K562 (cell line): Measurements from ENCODE around the gene CCL24. TPM values are rescaled to one million over a fixed set of nuclear protein-coding genes. Genes with fewer than 3 reads are reported as not detected.

Experiments
- ARID1B ChIP-seq: fragments of 450-650 bp; IDR thresholded peaks from 2 replicates; pipeline ENCODE4 v1.6.1; 2016; ENCODE audit warnings: antibody characterized with exemption, mild to moderate bottlenecking, inconsistent platforms
- CBFB ChIP-seq: sonication (generic); formaldehyde crosslinking; IDR thresholded peaks from 2 replicates; pipeline ENCODE4 v1.4.0; 2020; ENCODE audit warnings: mild to moderate bottlenecking, missing genetic modification reagents
- CBX3 ChIP-seq, 2 experiments: IDR thresholded peaks; 1 replicate in 1 of 2; 2 replicates in 1 of 2; pipeline ENCODE4 v1.6.1; 2012; ENCODE audit warnings: inconsistent platforms in 2 of 2, low read length in 2 of 2, borderline replicate concordance in 1 of 2, control low read depth in 1 of 2
- CC2D1A ChIP-seq: fragments of 450-650 bp; IDR thresholded peaks from 2 replicates; pipeline ENCODE4 v1.6.1; 2017; ENCODE audit warnings: mild to moderate bottlenecking
- CEBPB ChIP-seq: fragments of 450-650 bp; IDR thresholded peaks from 2 replicates; pipeline ENCODE4 v1.6.1; 2016; ENCODE audit warnings: missing genetic modification characterization, missing compliant biosample characterization
- ELF1 ChIP-seq: fragments of 200-800 bp; sonication (Bioruptor generic); IDR thresholded peaks from 2 replicates; pipeline ENCODE4 v1.6.1; 2016; ENCODE audit warnings: missing genetic modification characterization, missing compliant biosample characterization
- FOXJ2 ChIP-seq: fragments of 200-800 bp; sonication (Bioruptor generic); IDR thresholded peaks from 2 replicates; pipeline ENCODE4 v1.6.1; 2016; ENCODE audit warnings: missing genetic modification characterization, missing compliant biosample characterization
- HEY1 ChIP-seq: fragments of 250-450 bp; sonication (Bioruptor Pico); IDR thresholded peaks from 2 replicates; pipeline ENCODE4 v1.5.0; 2020; ENCODE audit warnings: mild to moderate bottlenecking, moderate library complexity, borderline replicate concordance
- HNRNPL ChIP-seq: fragments of 200-400 bp; formaldehyde crosslinking; IDR thresholded peaks from 2 replicates; pipeline ENCODE4 v1.6.1; 2017; ENCODE audit warnings: low read depth, mild to moderate bottlenecking, low read length
- ID3 ChIP-seq, 2 experiments: fragments of 250-450 bp in 1 of 2; fragments of 450-650 bp in 1 of 2; sonication (Bioruptor Pico) in 1 of 2; IDR thresholded peaks; 2 replicates each; pipeline versions ENCODE4 v1.6.1 to v1.8.0; 2016 to 2021; ENCODE audit warnings: mild to moderate bottlenecking in 2 of 2, moderate library complexity in 2 of 2, missing compliant biosample characterization in 1 of 2, missing genetic modification characterization in 1 of 2
- MED1 ChIP-seq: sonication (generic); formaldehyde crosslinking; IDR thresholded peaks from 2 replicates; pipeline ENCODE4 v1.8.1; 2023; ENCODE audit warnings: missing genetic modification reagents, borderline replicate concordance
- MEIS2 ChIP-seq: fragments of 450-650 bp; IDR thresholded peaks from 2 replicates; pipeline ENCODE4 v1.6.1; 2014; ENCODE audit warnings: mild to moderate bottlenecking; ENCODE audit not compliant: partially characterized antibody
- NELFE ChIP-seq: IDR thresholded peaks from 2 replicates; pipeline ENCODE4 v1.6.1; 2011; ENCODE audit warnings: mild to moderate bottlenecking; ENCODE audit not compliant: insufficient read depth, insufficient read length
- NFIX ChIP-seq: fragments of 250-450 bp; sonication (Bioruptor Pico); IDR thresholded peaks from 2 replicates; pipeline ENCODE4 v1.4.0; 2020; ENCODE audit warnings: low read depth, mild to moderate bottlenecking, moderate library complexity
- NR2C1 ChIP-seq, 2 experiments: fragments of 450-650 bp; IDR thresholded peaks; 2 replicates each; pipeline ENCODE4 v1.6.1; 2017; ENCODE audit warnings: mild to moderate bottlenecking in 2 of 2, antibody characterized with exemption in 1 of 2, inconsistent platforms in 1 of 2, missing compliant biosample characterization in 1 of 2, missing genetic modification characterization in 1 of 2
- PRMT5 ChIP-seq: sonication (generic); formaldehyde crosslinking; IDR thresholded peaks from 2 replicates; pipeline ENCODE4 v1.5.0; 2020; ENCODE audit warnings: missing genetic modification reagents
- SMARCC2 ChIP-seq: fragments of 450-650 bp; IDR thresholded peaks from 2 replicates; pipeline ENCODE4 v1.6.1; 2017; ENCODE audit warnings: antibody characterized with exemption, moderate library complexity, mild to moderate bottlenecking, low read depth
- SREBF2 ChIP-seq: sonication (generic); formaldehyde crosslinking; IDR thresholded peaks from 2 replicates; pipeline ENCODE4 v1.4.0; 2020; ENCODE audit warnings: mild to moderate bottlenecking, missing genetic modification reagents
- STAG1 ChIP-seq: sonication (generic); formaldehyde crosslinking; IDR thresholded peaks from 2 replicates; pipeline ENCODE4 v1.5.0; 2020; ENCODE audit warnings: missing genetic modification reagents, borderline replicate concordance
- TBP ChIP-seq: optimal IDR thresholded peaks from 2 replicates; pipeline ENCODE3; 2011; ENCODE audit warnings: low read depth, low read length, improper control_type of control experiment
- TCF7 ChIP-seq: sonication (generic); IDR thresholded peaks from 2 replicates; pipeline ENCODE4 v1.6.1; 2016; ENCODE audit warnings: antibody characterized with exemption, borderline replicate concordance
- TFAP4 ChIP-seq: sonication (generic); formaldehyde crosslinking; IDR thresholded peaks from 2 replicates; pipeline ENCODE4 v1.8.0; 2022; ENCODE audit warnings: missing genetic modification reagents, mild to moderate bottlenecking, moderate library complexity, borderline replicate concordance
- TRIM24 ChIP-seq, 2 experiments: fragments of 450-650 bp; IDR thresholded peaks; 2 replicates each; pipeline ENCODE4 v1.6.1; 2016
- ZC3H4 ChIP-seq: sonication (generic); formaldehyde crosslinking; IDR thresholded peaks from 2 replicates; pipeline ENCODE4 v1.9.0; 2021; ENCODE audit warnings: missing genetic modification reagents, borderline replicate concordance
- ZNF282 ChIP-seq: sonication (generic); formaldehyde crosslinking; IDR thresholded peaks from 2 replicates; pipeline ENCODE4 v1.8.1; 2023; ENCODE audit warnings: missing genetic modification reagents
- ZNF444 ChIP-seq: fragments of 250-450 bp; sonication (Bioruptor Pico); IDR thresholded peaks from 2 replicates; pipeline ENCODE4 v1.4.0; 2020; ENCODE audit warnings: mild to moderate bottlenecking, moderate library complexity
- ZNF696 ChIP-seq: fragments of 250-450 bp; sonication (Bioruptor Pico); conservative IDR thresholded peaks from 2 replicates; pipeline ENCODE4 v1.4.0; 2020; ENCODE audit warnings: mild to moderate bottlenecking, moderate library complexity
- ZNF766 ChIP-seq: fragments of 200-800 bp; sonication (Bioruptor generic); conservative IDR thresholded peaks from 2 replicates; pipeline ENCODE4 v1.6.1; 2016; ENCODE audit warnings: missing genetic modification characterization, missing compliant biosample characterization
- ZZZ3 ChIP-seq: fragments of 450-650 bp; IDR thresholded peaks from 2 replicates; pipeline ENCODE4 v1.6.1; 2016; ENCODE audit warnings: antibody characterized with exemption, mild to moderate bottlenecking, moderate library complexity
- polyA plus RNA-seq, 8 experiments: library from polyadenylated mRNA; depleted of rRNA in 4 of 8; stranded (reverse) in 5 of 8; unstranded in 3 of 8; fragments of >200 nt; fragmentation: Nextera tagmentation in 2 of 8; fragmentation: Illumina TruSeq in 1 of 8; extraction: Ambion mirVana in 2 of 8; extraction: Trizol in 1 of 8; gene quantifications; 2 replicates each; pipeline versions ENCODE4 v1.2.1 to v1.2.3, GENCODE V29; 2011 to 2014; ENCODE audit warnings: inconsistent platforms in 1 of 8, missing spikeins in 1 of 8
- total RNA-seq, 7 experiments: library from RNA; depleted of rRNA in 6 of 7; stranded (reverse); fragments of >200 nt in 6 of 7; fragmentation: Illumina TruSeq in 2 of 7; extraction: Trizol in 2 of 7; gene quantifications; 2 replicates each; pipeline versions ENCODE4 v1.2.1 to v1.2.3, GENCODE V29; 2011 to 2021; ENCODE audit warnings: low replicate concordance in 1 of 7
- TF ChIP-seq, protein P1 (sequence below): IDR thresholded peaks from 2 replicates; pipeline ENCODE4 v1.6.1; 2014; ENCODE audit warnings: antibody characterized with exemption

CCL24 gene
- total and polyA plus RNA-seq, 9 of the 15 experiments (the other 6 are each of a cell fraction or from before 2014, with no cell fraction given) = 0.45 to 3.6 (median 0.95) TPM; not detected in 1

- TF ChIP-seq SMARCC2 = peak; percentile 54; the same call in 1 of the 2 replicates
- TF ChIP-seq ZZZ3 = no peak
- TF ChIP-seq ARID1B = peak; percentile 90
- TF ChIP-seq CC2D1A = peak; percentile 65
- no peak for TF ChIP-seq MED1 (CRISPR knock-in tag)
- TF ChIP-seq HNRNPL = 0 out of 2 replicates have a peak, but pooled peaks have one; percentile 46
- TF ChIP-seq FOXJ2 (tag) = no peak
- no peak for TF ChIP-seq ZNF696 (CRISPR knock-in tag)
- no peak for TF ChIP-seq ZNF282
- TF ChIP-seq HEY1 (CRISPR knock-in tag) = no peak
- peak; percentile 7 for TF ChIP-seq MEIS2
- no peak for TF ChIP-seq NFIX
- no peak for TF ChIP-seq ZNF766 (CRISPR knock-in tag)
- TF ChIP-seq CEBPB (tag) = no peak
- no peak for TF ChIP-seq ZC3H4 (CRISPR knock-in tag)
- peak; percentile 97 for TF ChIP-seq TCF7
- TF ChIP-seq, protein P1, sequence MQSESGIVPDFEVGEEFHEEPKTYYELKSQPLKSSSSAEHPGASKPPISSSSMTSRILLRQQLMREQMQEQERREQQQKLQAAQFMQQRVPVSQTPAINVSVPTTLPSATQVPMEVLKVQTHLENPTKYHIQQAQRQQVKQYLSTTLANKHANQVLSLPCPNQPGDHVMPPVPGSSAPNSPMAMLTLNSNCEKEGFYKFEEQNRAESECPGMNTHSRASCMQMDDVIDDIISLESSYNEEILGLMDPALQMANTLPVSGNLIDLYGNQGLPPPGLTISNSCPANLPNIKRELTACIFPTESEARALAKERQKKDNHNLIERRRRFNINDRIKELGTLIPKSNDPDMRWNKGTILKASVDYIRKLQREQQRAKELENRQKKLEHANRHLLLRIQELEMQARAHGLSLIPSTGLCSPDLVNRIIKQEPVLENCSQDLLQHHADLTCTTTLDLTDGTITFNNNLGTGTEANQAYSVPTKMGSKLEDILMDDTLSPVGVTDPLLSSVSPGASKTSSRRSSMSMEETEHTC = no peak
- peak; percentile 64 for TF ChIP-seq NR2C1 (IDR thresholded peaks at IDR 0.05)
- TF ChIP-seq NR2C1 (tag; IDR thresholded peaks at IDR 0.05) = peak; percentile 77
- TF ChIP-seq ELF1 (tag) = no peak
- TF ChIP-seq TRIM24 (IDR thresholded peaks at IDR 0.05) = peak; percentile 48 to 59; a peak in 3 of 4 replicates
- no peak for TF ChIP-seq STAG1 (CRISPR knock-in tag)
- TF ChIP-seq ID3 (CRISPR knock-in tag; IDR thresholded peaks at IDR 0.05) = no peak
- peak; percentile 97 for TF ChIP-seq ID3 (tag; IDR thresholded peaks at IDR 0.05)
- no peak for TF ChIP-seq SREBF2 (CRISPR knock-in tag)
- no peak for TF ChIP-seq PRMT5 (CRISPR knock-in tag)
- no peak for TF ChIP-seq TFAP4 (CRISPR knock-in tag)
- TF ChIP-seq TBP = no peak
- TF ChIP-seq CBFB (CRISPR knock-in tag) = no peak
- TF ChIP-seq CBX3 (IDR thresholded peaks at IDR 0.05; ENCODE audit: borderline replicate concordance in 1 of 2, low read length in 2 of 2) = no peak
- TF ChIP-seq ZNF444 = no peak
- no peak for TF ChIP-seq NELFE
These were observed 14.8 kb downstream of the CCL24 start (continued) for GRCh38 chr7:75798770-75799169.
